Kidney (tissue), 14 donors: ENCODE results near the gene YPEL3. TPM values are rescaled to one million over a fixed set of nuclear protein-coding genes. Genes with fewer than 3 reads are reported as not detected.

Experiments used
- DNase-seq, 5 donors: peaks; one replicate each; pipeline ENCODE4 v3.0.0-alpha.2; 2013 to 2020
- FAIRE-seq: peaks from 2 replicates; lab custom pipeline; 2012; peaks lifted over from hg19 to GRCh38; lab: Jason Lieb, UNC
- H3K27ac ChIP-seq, 2 donors: one replicate each; pipeline ENCODE4 v1.7.0; 2013; ENCODE audit warnings: low read depth in 2 of 2, low read length in 2 of 2, inconsistent platforms in 1 of 2
- H3K27me3 ChIP-seq: one replicate; pipeline ENCODE4 v1.7.1; 2013; ENCODE audit warnings: low read length, inconsistent platforms; ENCODE audit not compliant: control insufficient read depth, insufficient read depth
- H3K36me3 ChIP-seq, 3 donors: one replicate each; pipeline versions ENCODE4 v1.7.0 to v1.7.1; 2013; ENCODE audit warnings: low read length in 3 of 3, control low read depth in 1 of 3, inconsistent platforms in 1 of 3; ENCODE audit not compliant: insufficient read depth in 3 of 3, control insufficient read depth in 2 of 3
- H3K4me1 ChIP-seq, 3 donors: one replicate each; pipeline versions ENCODE4 v1.7.0 to v1.7.1; 2013; ENCODE audit warnings: low read length in 3 of 3, inconsistent platforms in 1 of 3, low read depth in 1 of 3; ENCODE audit not compliant: control insufficient read depth in 2 of 3, insufficient read depth in 2 of 3
- H3K4me3 ChIP-seq, 3 donors: one replicate each; pipeline versions ENCODE4 v1.7.0 to v1.8.1; 2013; ENCODE audit warnings: low read length in 3 of 3, control low read depth in 1 of 3, inconsistent platforms in 1 of 3
- H3K9ac ChIP-seq, 3 donors: one replicate each; pipeline versions ENCODE4 v1.7.0 to v1.7.1; 2013; ENCODE audit warnings: low read length in 3 of 3, control low read depth in 1 of 3, inconsistent platforms in 1 of 3
- H3K9me3 ChIP-seq, 3 donors: one replicate each; pipeline versions ENCODE4 v1.7.0 to v1.7.1; 2013; ENCODE audit warnings: low read length in 3 of 3, control low read depth in 1 of 3, inconsistent platforms in 1 of 3; ENCODE audit not compliant: control insufficient read depth in 2 of 3, insufficient read depth in 1 of 3
- intact Hi-C: fragments of 100-400 bp; cut with DNase I; formaldehyde crosslinking; loops from one replicate; pipeline ENCODE4 v1.11.1; 2022
- polyA plus RNA-seq: library from polyadenylated mRNA; stranded (reverse); fragments of 350-450 nt; fragmentation: Illumina TruSeq; extraction: RNeasy Lipid Tissue Mini Kit (QIAGEN cat#74804); gene quantifications from one replicate; pipeline ENCODE4 v1.2.3, GENCODE V29; 2014; ENCODE audit warnings: low read depth, low replicate concordance; ENCODE audit not compliant: insufficient read depth
- total RNA-seq: library from RNA; stranded (reverse); fragmentation: NEBNext Ultra II Directional; extraction: Animal tissue kit (Norgen Biotek cat#: 25700); gene quantifications from one replicate; pipeline ENCODE4 v1.2.1, GENCODE V29; 2021
- TF ChIP-seq, protein P1 (sequence below): IDR thresholded peaks from 3 replicates; pipeline ENCODE4 v1.5.1; 2012; ENCODE audit warnings: mild to moderate bottlenecking, moderate library complexity, borderline replicate concordance; ENCODE audit not compliant: insufficient read depth; ENCODE audit errors: extremely low read depth
- donor health status: control.
- donor health status: control.
- donor health status: control.
- donor health status: control.
- donor health status: control.
- donor health status: DM: yes; HTN: yes; CAD: no.
- donor health status: Normal renal cell carcinoma (clear cell type).

Gene YPEL3
- total and polyA plus RNA-seq, 2 donors from 2014 or later = 40.0 to 107 TPM

DNA sequence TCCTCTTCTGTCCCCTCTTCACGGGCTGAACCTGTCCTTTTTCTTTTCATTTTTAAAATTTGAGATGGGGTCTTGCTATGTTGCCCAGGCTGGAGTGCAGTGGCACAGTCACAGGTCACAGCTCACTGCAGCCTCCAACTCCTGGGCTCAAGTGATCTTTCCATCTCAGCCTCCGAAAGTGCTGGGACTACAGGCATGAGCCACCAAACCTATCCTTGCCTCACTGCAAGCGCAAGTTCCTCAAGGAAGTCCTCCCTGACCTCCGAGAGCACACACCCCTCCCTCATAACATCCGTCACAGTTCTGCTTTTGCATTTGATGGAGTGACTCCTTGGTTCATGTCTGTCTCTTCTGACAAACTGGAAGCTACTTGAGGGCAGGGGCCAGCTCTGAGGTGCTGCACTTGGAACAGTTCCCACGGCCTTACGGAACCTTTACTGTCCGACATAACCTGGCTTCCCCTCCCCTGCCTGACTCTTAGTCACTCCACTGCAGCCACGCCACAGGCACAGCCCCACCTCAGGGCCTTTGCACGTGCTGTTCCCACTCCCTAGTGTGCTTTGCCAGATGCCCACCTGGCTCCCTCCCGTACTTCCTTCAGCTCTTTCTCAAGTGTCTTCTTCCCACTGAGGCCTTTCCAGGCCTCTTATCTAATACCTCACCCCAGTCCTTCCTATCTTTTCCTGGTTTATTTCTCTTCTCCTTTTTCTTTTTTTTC lies 8.7 kb downstream of the YPEL3 start:
- DNase-seq (no peak), FAIRE-seq (no peak)
- no peak overlapping the region for H3K9ac ChIP-seq
- H3K27ac ChIP-seq = no peak overlapping the region
- H3K27me3 ChIP-seq = no peaks in the 10 kb centered on the region
- H3K9me3 ChIP-seq = no peaks in the 10 kb centered on the region
- H3K36me3 ChIP-seq = peaks cover 0 to 21% (median 15%) of the 10 kb centered on the region in 3 donors
- no peak overlapping the region for H3K4me3 ChIP-seq
- TF ChIP-seq, protein P1, sequence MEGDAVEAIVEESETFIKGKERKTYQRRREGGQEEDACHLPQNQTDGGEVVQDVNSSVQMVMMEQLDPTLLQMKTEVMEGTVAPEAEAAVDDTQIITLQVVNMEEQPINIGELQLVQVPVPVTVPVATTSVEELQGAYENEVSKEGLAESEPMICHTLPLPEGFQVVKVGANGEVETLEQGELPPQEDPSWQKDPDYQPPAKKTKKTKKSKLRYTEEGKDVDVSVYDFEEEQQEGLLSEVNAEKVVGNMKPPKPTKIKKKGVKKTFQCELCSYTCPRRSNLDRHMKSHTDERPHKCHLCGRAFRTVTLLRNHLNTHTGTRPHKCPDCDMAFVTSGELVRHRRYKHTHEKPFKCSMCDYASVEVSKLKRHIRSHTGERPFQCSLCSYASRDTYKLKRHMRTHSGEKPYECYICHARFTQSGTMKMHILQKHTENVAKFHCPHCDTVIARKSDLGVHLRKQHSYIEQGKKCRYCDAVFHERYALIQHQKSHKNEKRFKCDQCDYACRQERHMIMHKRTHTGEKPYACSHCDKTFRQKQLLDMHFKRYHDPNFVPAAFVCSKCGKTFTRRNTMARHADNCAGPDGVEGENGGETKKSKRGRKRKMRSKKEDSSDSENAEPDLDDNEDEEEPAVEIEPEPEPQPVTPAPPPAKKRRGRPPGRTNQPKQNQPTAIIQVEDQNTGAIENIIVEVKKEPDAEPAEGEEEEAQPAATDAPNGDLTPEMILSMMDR = no peak
- intact Hi-C loops = no loop called here
- peaks cover 0 to 6% (median 4%) of the 10 kb centered on the region in 3 donors for H3K4me1 ChIP-seq

DNA sequence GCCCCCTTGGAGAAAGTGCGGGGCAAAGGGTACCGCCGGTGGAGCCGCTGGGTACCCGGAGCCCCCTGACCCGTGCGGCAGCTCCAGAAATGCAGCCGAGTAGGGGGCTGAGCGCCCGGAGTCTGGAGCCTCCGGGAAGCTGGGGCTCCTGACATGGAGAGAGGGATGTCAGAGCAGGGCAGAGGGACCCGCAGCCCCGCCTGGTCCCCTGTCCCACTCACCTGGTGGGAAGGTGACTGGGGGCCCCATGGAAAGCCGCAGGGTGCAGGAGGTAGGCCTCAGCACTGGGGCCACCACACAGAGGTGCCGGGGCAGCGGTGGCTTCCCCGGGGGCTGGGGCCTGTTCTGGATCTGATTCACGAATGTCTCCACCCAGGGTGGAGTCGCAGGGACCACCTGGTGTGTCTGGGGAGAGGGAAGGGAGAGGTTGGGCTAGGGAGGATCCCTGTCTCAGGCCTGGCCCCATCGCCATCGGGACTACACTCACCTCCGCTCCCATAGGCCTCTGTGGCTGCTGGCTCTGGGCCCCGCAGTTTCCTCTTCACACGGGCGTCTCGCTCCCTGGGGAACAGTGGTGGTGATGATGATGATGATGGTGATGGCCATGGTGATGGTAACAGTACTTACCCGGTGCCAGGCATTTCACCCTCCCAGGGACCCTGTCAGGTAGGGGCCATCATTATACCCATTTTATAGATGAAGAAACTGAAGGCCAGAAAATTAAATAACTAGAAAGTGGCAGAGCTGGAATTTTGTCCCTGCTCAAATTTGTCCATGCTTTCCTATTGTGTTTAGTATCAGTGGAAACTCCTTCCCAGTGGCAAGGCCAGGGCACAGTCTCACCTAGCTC lies 9.5 kb downstream of the YPEL3 start:
- intact Hi-C loops = no loop called here
- TF ChIP-seq, protein P1 = no peak
- H3K36me3 ChIP-seq = peaks cover 0 to 26% (median 19%) of the 10 kb centered on the region in 3 donors
- no peaks in the 10 kb centered on the region for H3K9me3 ChIP-seq
- peaks cover 0 to 3% (median 0%) of the 10 kb centered on the region in 3 donors for H3K4me1 ChIP-seq
- no peak overlapping the region for H3K9ac ChIP-seq
- no peak overlapping the region for H3K4me3 ChIP-seq
- no peaks in the 10 kb centered on the region for H3K27me3 ChIP-seq
- FAIRE-seq (no peak), DNase-seq (no peak)
- no peak overlapping the region for H3K27ac ChIP-seq

DNA sequence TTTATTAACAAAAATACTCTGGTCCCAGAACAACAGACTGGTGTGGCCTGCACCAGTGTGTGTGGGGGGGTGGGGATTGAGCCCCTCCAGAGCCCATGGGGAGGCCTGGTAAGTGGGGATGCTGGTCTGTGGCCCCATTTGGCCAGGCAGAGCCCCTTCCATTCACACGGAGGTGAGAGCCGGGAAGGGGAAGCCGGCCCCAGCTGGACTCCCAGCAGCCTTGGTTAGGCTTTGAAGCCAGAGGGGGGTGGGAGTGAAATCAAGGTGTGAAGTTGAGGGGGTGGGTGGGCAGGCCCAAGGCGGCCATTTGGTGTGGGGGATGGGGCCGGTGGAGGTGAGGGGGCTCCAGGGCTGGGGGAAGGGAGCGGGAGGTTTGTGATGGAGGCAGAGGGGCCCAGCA lies 10.2 kb downstream of the YPEL3 start:
- Histone ChIP-seq H3K4me1 (peaks cover 0 to 5% (median 0%) of the 10 kb centered on the region in 3 donors), H3K27ac (no peak overlapping the region), H3K36me3 (peaks cover 0 to 31% (median 22%) of the 10 kb centered on the region in 3 donors), H3K9ac (no peak overlapping the region), H3K27me3 (no peaks in the 10 kb centered on the region), H3K4me3 (no peak overlapping the region), H3K9me3 (no peaks in the 10 kb centered on the region)
- intact Hi-C loops = no loop called here
- TF ChIP-seq, protein P1 = no peak
- FAIRE-seq (no peak), DNase-seq (no peak)
